HepG2 (cell line): ENCODE data around the gene DCPS. TPM values are rescaled to one million over a fixed set of nuclear protein-coding genes. Genes with fewer than 3 reads are reported as not detected.

Experiments
- ATAC-seq: fragments of 200-7000 bp; cut with Tn5 transposase; 3 replicates; pipeline ENCODE4 v1.9.1; 2020; ENCODE audit warnings: mild to moderate bottlenecking, moderate library complexity
- BruUV-seq: library from RNA; stranded (reverse); fragments of 400-500 nt; replicated peaks from 2 replicates; lab custom pipeline; 2021; lab: Mats Ljungman, UMichigan
- CTCF ChIA-PET: fragments of 300-600 bp; formaldehyde crosslinking; extraction: SDS; loops from one replicate; lab custom pipeline; 2021; ENCODE audit warnings: low total read pairs, inconsistent platforms, low intra/inter-chr PET ratio; lab: Yijun Ruan, JAX
- POLR2A ChIA-PET: fragments of 350-600 bp; sonication (Branson Sonifier 250); formaldehyde crosslinking; loops from one replicate; lab custom pipeline; 2020; ENCODE audit warnings: antibody characterized with exemption, inconsistent platforms; lab: Yijun Ruan, JAX
- DNase-seq: peaks from one replicate; pipeline ENCODE4 v3.0.0-alpha.2; 2015; ENCODE audit warnings: low spot score
- FAIRE-seq: peaks from 3 replicates; lab custom pipeline; 2011; peaks lifted over from hg19 to GRCh38; lab: Jason Lieb, UNC
- H2AFZ ChIP-seq: one replicate; pipeline ENCODE4 v1.6.1; 2011; ENCODE audit warnings: low read length, inconsistent platforms
- H3K27ac ChIP-seq: fragments of 300-600 bp; 3 replicates; pipeline ENCODE4 v1.8.0; 2011; ENCODE audit warnings: mixed run types, mild to moderate bottlenecking, mixed read lengths, low read length, inconsistent platforms; ENCODE audit not compliant: insufficient read depth; ENCODE audit errors: extremely low read length
- H3K27me3 ChIP-seq, 2 experiments: fragments of 200-600 bp in 1 of 2; 2 replicates in 1 of 2; 3 replicates in 1 of 2; pipeline versions ENCODE4 v1.6.0 to v1.8.0; 2011; ENCODE audit warnings: low read length in 2 of 2, mild to moderate bottlenecking in 2 of 2, moderate library complexity in 2 of 2, inconsistent platforms in 1 of 2; ENCODE audit not compliant: insufficient read depth in 2 of 2, control insufficient read depth in 1 of 2
- H3K36me3 ChIP-seq, 2 experiments: fragments of 200-600 bp in 1 of 2; replicated peaks in 1 of 2; 2 replicates in 1 of 2; 3 replicates in 1 of 2; pipeline versions ENCODE4 v1.5.1 to v1.8.0; 2011; ENCODE audit warnings: low read length in 2 of 2, inconsistent platforms in 1 of 2; ENCODE audit not compliant: insufficient read depth in 2 of 2, control insufficient read depth in 1 of 2
- H3K4me1 ChIP-seq: 2 replicates; pipeline ENCODE4 v1.5.1; 2012; ENCODE audit warnings: low read length, inconsistent platforms; ENCODE audit not compliant: insufficient read depth
- H3K4me2 ChIP-seq: 2 replicates; pipeline ENCODE4 v1.6.0; 2011; ENCODE audit warnings: low read depth, low read length, inconsistent platforms
- H3K4me3 ChIP-seq, 3 experiments: fragments of 200-600 bp in 1 of 3; sonication (generic), shearing (Covaris generic) in 1 of 3; replicated peaks in 1 of 3; 2 replicates each; pipeline ENCODE4 v1.5.1; 2011 to 2016; ENCODE audit warnings: low read length in 3 of 3, inconsistent platforms in 2 of 3, low read depth in 2 of 3, mild to moderate bottlenecking in 2 of 3, control low read depth in 1 of 3, mixed read lengths in 1 of 3; ENCODE audit not compliant: insufficient read depth in 1 of 3
- H3K79me2 ChIP-seq: one replicate; pipeline ENCODE4 v1.6.1; 2011; ENCODE audit warnings: low read length, inconsistent platforms; ENCODE audit not compliant: insufficient read depth
- H3K9ac ChIP-seq: 2 replicates; pipeline ENCODE4 v1.6.0; 2011; ENCODE audit warnings: mild to moderate bottlenecking, low read depth, low read length, inconsistent platforms; ENCODE audit not compliant: insufficient read depth
- H3K9me3 ChIP-seq: 2 replicates; pipeline ENCODE4 v1.5.1; 2012; ENCODE audit warnings: mild to moderate bottlenecking, low read length
- H4K20me1 ChIP-seq: 2 replicates; pipeline ENCODE4 v1.6.0; 2011; ENCODE audit warnings: inconsistent platforms, mild to moderate bottlenecking, low read length, moderate library complexity; ENCODE audit not compliant: insufficient read depth
- DZIP1 ChIP-seq: sonication (generic); formaldehyde crosslinking; IDR thresholded peaks from 2 replicates; pipeline ENCODE4 v1.5.0; 2020; ENCODE audit warnings: mild to moderate bottlenecking, missing genetic modification reagents
- E2F1 ChIP-seq: sonication (generic); formaldehyde crosslinking; IDR thresholded peaks from 2 replicates; pipeline ENCODE4 v1.5.0; 2020; ENCODE audit warnings: missing genetic modification reagents
- EP300 ChIP-seq, 3 experiments: sonication (generic) in 1 of 3; formaldehyde crosslinking in 1 of 3; IDR thresholded peaks; 2 replicates each; pipeline versions ENCODE4 v1.5.1 to v1.6.1; 2011 to 2020; ENCODE audit warnings: low read depth in 2 of 3, low read length in 2 of 3, borderline replicate concordance in 1 of 3, improper control_type of control experiment in 1 of 3, mild to moderate bottlenecking in 1 of 3, missing genetic modification reagents in 1 of 3, moderate library complexity in 1 of 3
- FOXP1 ChIP-seq, 2 experiments: fragments of 450-650 bp in 1 of 2; IDR thresholded peaks; 2 replicates each; pipeline ENCODE4 v1.6.1; 2017 to 2018; ENCODE audit warnings: antibody characterized with exemption in 1 of 2
- HNF4A ChIP-seq: sonication (generic); formaldehyde crosslinking; IDR thresholded peaks from 2 replicates; pipeline ENCODE4 v1.4.0; 2020; ENCODE audit warnings: missing genetic modification reagents
- HNF4G ChIP-seq, 2 experiments: sonication (generic) in 1 of 2; formaldehyde crosslinking in 1 of 2; IDR thresholded peaks; 2 replicates each; pipeline versions ENCODE4 v1.4.0 to v1.6.1; 2011 to 2020; ENCODE audit warnings: borderline replicate concordance in 2 of 2, low read depth in 2 of 2, mild to moderate bottlenecking in 2 of 2, low read length in 1 of 2, missing genetic modification reagents in 1 of 2, moderate library complexity in 1 of 2
- KLF11 ChIP-seq: IDR thresholded peaks from 2 replicates; pipeline ENCODE4 v1.6.1; 2016; ENCODE audit warnings: missing compliant biosample characterization
- PAXIP1 ChIP-seq: sonication (generic); formaldehyde crosslinking; conservative IDR thresholded peaks from 2 replicates; pipeline ENCODE4 v1.4.0; 2020; ENCODE audit warnings: mild to moderate bottlenecking, missing genetic modification reagents, moderate library complexity
- ZNF33A ChIP-seq: sonication (generic); formaldehyde crosslinking; IDR thresholded peaks from 2 replicates; pipeline ENCODE4 v1.5.1; 2020; ENCODE audit warnings: missing genetic modification reagents, mild to moderate bottlenecking, moderate library complexity, borderline replicate concordance
- ZNF550 ChIP-seq: sonication (generic); formaldehyde crosslinking; IDR thresholded peaks from 2 replicates; pipeline ENCODE4 v1.4.0; 2020; ENCODE audit warnings: mild to moderate bottlenecking, missing genetic modification reagents, borderline replicate concordance
- ZNF776 ChIP-seq: sonication (generic); formaldehyde crosslinking; IDR thresholded peaks from 2 replicates; pipeline ENCODE4 v1.4.0; 2020; ENCODE audit warnings: mild to moderate bottlenecking, missing genetic modification reagents
- WGBS: methylation state at CpG from one replicate; pipeline ENCODE4 v1.1.6; 2017; ENCODE audit warnings: low lambda C conversion rate; 5-methylcytosine and 5-hydroxymethylcytosine counted together
- in situ Hi-C: cut with HindIII; loops from 2 replicates; pipeline ENCODE4 v1.10.0; 2017; ENCODE audit warnings: low pct_unique_long_range_greater_than_20kb; ENCODE audit not compliant: extremely low pct_ligation_motif_present
- intact Hi-C: fragments of 100-400 bp; cut with micrococcal nuclease; formaldehyde crosslinking; loops from one replicate; pipeline ENCODE4 v1.10.0; 2022; ENCODE audit not compliant: unreplicated experiment
- polyA plus RNA-seq, 8 experiments: library from polyadenylated mRNA; depleted of rRNA in 3 of 8; stranded (reverse) in 7 of 8; unstranded in 1 of 8; fragments of >200 nt; fragmentation: Illumina TruSeq in 4 of 8; extraction: Trizol in 4 of 8; gene quantifications; 2 replicates each; pipeline versions ENCODE4 v1.2.1 to v1.2.3, GENCODE V29; 2011 to 2016; ENCODE audit warnings: low read depth in 4 of 8, missing spikeins in 1 of 8, mixed read lengths in 1 of 8; ENCODE audit not compliant: insufficient read depth in 1 of 8
- total RNA-seq, 5 experiments: library from RNA; depleted of rRNA; stranded (reverse); fragments of >200 nt; fragmentation: Illumina TruSeq; extraction: Trizol; gene quantifications; 2 replicates each; pipeline ENCODE4 v1.2.3, GENCODE V29; 2016; ENCODE audit warnings: low read depth in 1 of 5

DCPS gene
- total and polyA plus RNA-seq, 2 of the 13 experiments (the other 11 are each of a cell fraction or from before 2014, with no cell fraction given) = 21.9 to 22.5 TPM

- Histone ChIP-seq H4K20me1 (no peaks in the 10 kb centered on the region), H3K27me3 (no peaks in the 10 kb centered on the region; a peak in 1 of 5 replicates), H3K4me3 (peak overlapping the region; percentile 86 to 97 (median 86); a peak in 5 of 6 replicates), H3K4me2 (peak overlapping the region; percentile 91), H2AFZ (no peak overlapping the region), H3K27ac (peak overlapping the region; percentile 56), H3K4me1 (peaks cover 37% of the 10 kb centered on the region), H3K79me2 (peaks cover 20% of the 10 kb centered on the region), H3K9me3 (no peaks in the 10 kb centered on the region), H3K36me3 (no peaks in the 10 kb centered on the region), H3K9ac (peak overlapping the region; percentile 70)
- CTCF ChIA-PET = no interaction called here
- ATAC-seq (peak; percentile 5), DNase-seq (peak; percentile 28), FAIRE-seq (no peak)
- POLR2A ChIA-PET = interaction anchor here (1.0 to 3.7 kb wide), 4 partner anchors 31 to 90 kb away, joined by 3 to 24 read pairs (median 4); partner anchors contain the start of genes DCPS, FOXRED1 and SRPRA
- intact Hi-C loops (loop anchor here (2.0 kb wide), 1 partner anchor 47 kb away; no protein-coding TSS in a partner anchor), in situ Hi-C loops (no loop called here)
- WGBS = 51% methylated on average over 8 of the region's 18 CpGs
- BruUV-seq = no TSS peak
- TF ChIP-seq HNF4G (IDR thresholded peaks at IDR 0.05; ENCODE audit: borderline replicate concordance, low read depth, low read length) = peak; percentile 78
- no peak for TF ChIP-seq HNF4G (CRISPR knock-in tag; IDR thresholded peaks at IDR 0.05; ENCODE audit: borderline replicate concordance, low read depth)
- TF ChIP-seq ZNF550 (CRISPR knock-in tag) = no peak
- TF ChIP-seq DZIP1 = 0 out of 2 replicates have a peak, but pooled peaks have one; percentile 33
- TF ChIP-seq ZNF776 (CRISPR knock-in tag) = 0 out of 2 replicates have a peak, but pooled peaks have one; percentile 17
- peak; percentile 77 for TF ChIP-seq HNF4A (CRISPR knock-in tag)
- no peak for TF ChIP-seq ZNF33A (CRISPR knock-in tag)
- no peak for TF ChIP-seq KLF11 (CRISPR knock-in tag)
- peak in 1 of 2 experiments; percentile 47; a peak in 1 of 4 replicates for TF ChIP-seq EP300 (IDR thresholded peaks at IDR 0.05; ENCODE audit: low read depth in 2 of 2, low read length in 2 of 2)
- no peak for TF ChIP-seq EP300 (CRISPR knock-in tag; IDR thresholded peaks at IDR 0.05; ENCODE audit: borderline replicate concordance)
- peak; percentile 64 for TF ChIP-seq PAXIP1 (CRISPR knock-in tag)
- no peak for TF ChIP-seq E2F1 (CRISPR knock-in tag)
- TF ChIP-seq FOXP1 (IDR thresholded peaks at IDR 0.05) = no peak
- no peak for TF ChIP-seq FOXP1 (CRISPR knock-in tag; IDR thresholded peaks at IDR 0.05)
Observed at GRCh38 chr11:126357969-126358762, 54.3 kb downstream of the DCPS start.
